Activated CD4-positive, alpha-beta T cell treated with anti-CD3 and anti-CD28 coated beads for 1 hour (primary cell): Measurements from ENCODE around the gene LRCOL1.

Experiments used
- DNase-seq: peaks from one replicate; pipeline ENCODE4 v3.0.0-alpha.2; 2020

LRCOL1 gene

GRCh38 chr12:132635076-132635955, 24.9 kb upstream of the LRCOL1 start:
- DNase-seq: no peak

- no peak for DNase-seq
These were observed 24.1 kb upstream of the LRCOL1 start for GRCh38 chr12:132634411-132634990.

DNA sequence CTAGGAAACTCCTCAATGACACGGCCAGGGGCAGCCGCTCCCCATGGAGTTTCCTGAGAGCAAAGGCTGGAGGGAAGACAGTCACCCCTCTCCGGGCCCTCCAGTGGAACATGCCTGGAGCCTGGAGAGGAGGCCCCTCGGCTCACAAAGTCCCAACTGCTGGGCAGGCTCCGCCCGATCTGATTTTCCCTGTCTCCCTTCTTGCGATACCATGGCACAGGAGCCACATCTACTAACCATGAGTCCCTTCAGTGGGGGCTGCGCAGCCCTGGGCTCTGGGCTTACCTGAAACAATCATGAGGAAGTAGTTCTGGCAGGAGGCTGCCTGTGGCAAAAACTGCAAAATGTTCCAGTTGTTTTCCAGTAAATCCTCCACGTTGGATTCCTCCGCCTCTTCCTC, 23.5 kb upstream of the LRCOL1 start:
- DNase-seq: no peak

DNA sequence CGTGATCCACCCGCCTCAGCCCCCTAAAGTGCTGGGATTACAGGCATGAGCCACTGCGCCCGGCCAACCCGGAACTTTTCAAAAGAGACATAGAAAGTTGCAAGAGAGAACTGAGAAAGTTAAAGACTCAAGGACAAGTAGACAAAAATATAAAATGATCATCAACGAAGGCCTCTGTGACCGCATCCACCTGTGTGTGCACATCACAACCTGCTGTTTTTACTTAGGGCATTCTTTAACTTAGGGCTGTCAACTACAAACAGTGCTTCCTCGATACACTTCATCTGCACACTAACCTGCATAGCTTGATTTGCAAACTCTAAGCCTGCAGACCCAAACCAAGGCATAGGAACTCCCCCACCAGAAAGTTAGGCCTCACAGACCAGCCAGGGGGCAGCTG, 23.0 kb upstream of the LRCOL1 start:
- DNase-seq: no peak

DNA sequence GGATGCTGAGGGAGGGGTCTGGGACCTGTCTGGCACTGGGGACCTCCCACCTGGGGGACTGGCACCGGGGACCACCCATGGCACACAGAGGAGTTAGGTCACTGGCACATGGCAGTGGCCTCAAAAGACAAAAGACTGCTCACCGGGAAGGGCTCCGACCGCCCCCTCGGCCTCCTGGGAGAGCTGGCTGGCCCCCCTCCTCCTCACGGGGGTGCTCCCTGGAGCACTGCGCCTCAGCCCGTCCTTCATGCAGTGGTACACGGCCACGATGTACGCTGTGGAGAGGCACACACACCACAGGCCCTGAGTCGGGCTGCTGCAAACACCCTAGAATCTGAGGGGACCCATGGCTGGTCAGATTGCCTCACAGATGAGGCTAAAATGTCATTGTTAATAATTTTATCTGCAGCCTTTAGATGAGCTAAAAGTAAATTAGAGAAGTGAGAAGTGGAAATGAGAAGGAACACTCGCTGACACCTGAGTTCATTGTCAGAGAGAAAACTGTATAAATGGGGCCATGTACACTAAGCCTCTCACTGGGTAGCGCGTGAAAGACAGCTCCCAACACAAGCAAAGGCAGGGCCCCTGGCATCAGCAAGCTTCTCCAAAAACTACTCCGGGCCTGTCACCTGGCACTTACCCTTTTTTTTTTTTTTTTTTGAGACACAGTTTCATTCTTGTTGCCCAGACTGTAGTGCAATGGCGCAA, 22.3 kb upstream of the LRCOL1 start:
- no peak for DNase-seq

- DNase-seq: no peak
These were observed 21.3 kb upstream of the LRCOL1 start for GRCh38 chr12:132631666-132632065.

DNA sequence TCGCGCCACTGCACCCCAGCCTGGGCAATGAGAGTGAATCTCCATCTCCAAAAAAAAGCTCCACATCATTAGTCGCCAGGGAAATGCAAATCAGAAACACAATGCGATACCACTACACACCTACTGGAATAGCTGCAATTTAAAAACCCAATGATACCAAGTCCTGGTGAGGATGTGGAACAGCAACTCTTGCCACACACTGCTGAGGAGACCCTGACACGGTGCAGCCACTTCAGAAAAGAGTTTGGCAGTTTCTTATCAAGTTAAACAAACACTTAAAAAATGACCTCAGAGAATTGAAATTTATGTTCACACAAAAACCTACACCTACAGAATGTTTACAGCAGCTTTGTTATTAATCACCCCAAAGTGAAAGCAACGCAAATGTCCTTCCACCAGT, 20.3 kb upstream of the LRCOL1 start:
- no peak for DNase-seq

DNA sequence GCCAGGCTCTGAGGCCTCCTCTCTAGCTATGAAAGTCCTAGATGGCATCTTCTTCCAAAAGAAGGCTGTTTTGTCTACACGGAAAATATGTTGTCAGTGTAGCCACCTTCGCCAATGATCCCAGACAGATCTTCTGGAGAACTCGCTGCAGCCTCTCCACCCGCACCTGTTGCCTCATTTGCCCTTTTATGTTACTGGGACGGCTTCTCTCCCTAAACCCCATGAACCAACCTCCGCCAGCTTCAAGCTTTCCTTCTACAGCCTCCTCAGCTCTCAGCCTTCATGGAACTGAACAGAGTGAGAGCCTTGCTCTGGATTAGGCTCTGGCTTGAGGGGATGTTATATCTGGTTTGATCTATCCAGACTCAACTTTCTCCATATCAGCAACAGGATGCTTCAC, 18.9 kb upstream of the LRCOL1 start:
- DNase-seq: no peak

DNA sequence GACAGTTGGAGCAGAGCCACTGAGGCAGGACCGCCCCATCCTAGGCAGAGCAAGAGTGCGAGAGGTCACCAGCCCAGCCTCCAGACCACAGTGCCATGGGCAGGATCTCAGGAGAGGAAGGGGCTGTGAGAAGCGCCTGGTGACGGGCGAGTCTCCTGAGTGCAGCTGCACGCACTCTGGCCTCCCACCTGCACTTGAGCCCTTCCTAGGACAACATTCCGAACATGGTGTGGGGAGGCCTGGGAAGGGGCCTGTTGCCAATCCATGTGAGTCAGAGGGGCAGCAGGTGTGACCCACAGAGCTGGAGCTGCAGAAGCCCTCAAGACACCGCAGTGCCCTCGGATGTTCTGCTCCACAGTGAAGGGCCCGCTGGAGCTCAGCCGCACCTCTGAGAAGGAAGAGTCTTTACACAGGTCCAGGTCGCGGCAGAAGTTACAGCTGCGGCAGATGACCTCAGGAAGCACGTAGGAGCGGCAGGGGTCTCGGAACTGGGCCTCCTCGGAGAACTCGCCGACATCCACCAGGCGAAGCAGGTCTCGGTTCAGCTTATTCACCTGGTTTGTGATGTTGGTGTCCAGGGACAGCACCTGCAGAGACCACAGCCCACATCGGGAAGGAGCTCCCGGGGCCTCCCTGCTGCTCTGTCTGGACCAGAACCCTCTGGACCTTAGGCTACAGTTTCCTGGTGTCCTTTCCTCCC, 15.5 kb upstream of the LRCOL1 start:
- no peak for DNase-seq

DNA sequence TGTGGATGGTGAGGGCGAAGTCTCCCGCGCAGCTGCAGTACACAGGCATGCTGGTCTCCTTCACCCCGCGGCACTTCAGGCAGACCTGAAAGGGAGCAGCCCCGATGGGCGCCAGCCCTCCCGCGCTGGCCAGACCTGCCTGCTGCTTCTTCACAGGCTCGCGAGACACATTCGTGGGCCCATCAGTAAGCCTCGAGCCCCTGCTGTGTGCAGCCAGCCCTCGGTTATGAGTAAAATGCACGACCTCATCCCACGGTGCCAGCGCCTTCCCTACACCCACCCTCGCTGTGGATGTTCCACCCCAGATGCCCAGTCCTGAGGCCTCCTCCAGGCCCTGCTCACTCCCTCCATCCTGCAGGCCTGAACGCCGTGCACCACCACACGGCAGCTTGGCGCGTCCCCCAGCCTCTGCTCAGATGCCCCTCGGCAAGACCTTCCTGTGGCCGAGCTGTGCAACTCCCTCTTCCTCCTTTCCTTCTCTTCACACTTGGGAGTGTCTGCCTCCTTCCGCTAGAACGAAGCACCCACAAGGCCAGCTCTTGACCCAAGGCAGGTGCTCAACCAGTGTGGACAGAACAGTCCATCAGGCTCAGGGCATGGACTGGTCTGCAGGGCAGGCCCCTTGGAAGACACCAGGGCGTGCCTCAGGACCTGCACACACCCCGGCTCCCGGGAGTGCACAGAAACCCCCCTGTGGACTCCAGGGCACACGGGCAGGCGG, 14.7 kb upstream of the LRCOL1 start:
- DNase-seq: no peak

DNA sequence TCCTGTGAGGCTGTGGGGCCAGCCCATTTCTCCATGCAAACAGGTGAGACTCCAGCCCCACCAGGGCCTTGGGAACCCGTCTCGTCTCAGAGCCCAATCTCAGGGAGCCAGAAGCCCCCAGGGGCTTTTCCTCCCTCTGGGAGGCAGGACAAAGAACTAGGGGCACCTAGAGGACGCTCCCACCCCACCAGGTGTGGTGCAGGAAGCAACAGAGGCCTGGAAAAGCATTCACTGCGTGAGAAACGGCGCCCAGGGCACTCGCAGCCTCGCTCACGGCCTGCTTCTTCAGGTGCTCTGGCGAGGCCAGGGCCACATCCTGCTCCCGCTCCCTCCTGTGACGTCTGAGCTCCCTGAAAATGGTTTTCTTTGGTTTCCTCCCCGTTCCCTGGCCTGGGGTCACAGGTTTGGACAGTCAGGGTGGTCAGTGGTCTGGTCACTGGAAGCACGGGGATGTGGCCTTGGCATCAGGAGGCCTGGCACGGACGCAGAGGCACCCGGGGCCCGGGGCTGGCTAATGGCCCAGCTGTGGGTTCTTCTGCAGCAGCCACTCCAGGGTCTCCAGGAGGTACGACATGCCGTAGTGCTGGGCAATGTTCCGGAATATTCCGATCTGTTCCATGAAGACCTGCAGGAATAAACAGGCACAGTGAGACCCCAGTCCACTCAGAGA, 13.9 kb upstream of the LRCOL1 start:
- DNase-seq: no peak

DNA sequence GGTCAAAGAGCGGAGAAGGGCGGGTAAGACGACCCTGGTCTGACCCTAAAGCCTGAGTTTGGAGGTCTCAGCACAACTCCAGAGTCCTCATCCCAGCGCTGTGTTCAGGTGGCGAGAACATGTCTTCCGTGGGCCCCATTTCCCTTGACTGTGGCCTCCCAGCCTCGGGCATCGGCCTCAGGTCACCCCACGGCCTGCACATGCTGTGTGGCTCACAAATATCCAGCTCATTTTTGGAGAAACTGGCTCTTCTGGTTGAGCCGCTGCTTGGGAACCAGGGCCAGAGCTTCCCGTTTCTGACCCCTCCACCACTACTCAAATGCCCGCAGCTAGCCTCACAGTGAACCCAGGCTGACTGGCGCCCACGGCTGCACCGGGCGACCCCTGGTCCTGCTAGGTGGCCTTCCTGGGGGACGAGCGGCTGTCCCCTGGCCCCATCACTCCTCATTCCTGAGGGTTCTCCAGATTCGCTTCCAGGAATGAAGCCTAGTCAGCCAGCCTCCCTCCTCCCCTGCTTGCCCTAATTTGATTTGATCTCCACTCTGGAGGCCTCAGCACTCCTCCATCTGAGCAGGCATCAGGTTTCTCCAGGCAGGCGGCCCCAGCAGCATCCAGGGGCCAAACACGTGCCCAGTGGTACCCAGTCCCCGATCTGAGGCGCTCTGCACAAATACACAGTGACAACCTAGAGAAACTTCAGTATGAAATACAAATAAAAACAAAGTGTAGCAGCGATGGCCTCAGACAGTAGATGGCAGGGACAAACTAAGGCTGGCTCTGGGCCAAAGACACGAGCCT, 12.9 kb upstream of the LRCOL1 start:
- DNase-seq: no peak

DNA sequence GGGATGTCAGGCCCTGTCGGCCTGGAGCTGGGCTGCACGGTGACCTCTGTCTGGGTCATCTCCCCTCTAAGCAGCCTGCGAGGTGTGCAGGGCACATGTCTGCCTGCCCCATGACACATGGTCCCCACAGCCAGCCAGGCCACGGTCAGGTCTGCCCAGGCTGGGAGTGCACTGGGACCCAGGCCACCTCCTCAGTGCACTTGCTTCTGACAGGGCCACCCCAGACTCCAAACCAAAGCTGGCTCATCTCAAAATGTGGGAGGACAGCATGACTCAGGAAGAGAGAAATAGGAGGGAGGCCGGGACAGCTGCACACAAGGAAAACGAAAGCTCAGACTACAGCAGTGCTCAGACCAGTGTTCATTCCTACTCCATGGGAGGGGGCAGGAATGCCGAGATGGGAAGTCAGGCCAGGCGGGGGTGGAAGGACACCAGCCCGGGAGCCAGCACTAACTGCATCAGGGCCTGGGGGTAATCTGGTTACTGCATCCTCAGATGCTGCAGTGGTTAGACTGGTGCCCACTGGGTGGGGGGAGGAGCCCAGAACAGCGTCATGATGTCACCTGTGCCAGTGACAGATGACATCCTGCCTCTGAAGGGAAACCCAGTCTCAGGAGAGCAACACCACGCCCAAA, 12.2 kb upstream of the LRCOL1 start:
- no peak for DNase-seq

DNA sequence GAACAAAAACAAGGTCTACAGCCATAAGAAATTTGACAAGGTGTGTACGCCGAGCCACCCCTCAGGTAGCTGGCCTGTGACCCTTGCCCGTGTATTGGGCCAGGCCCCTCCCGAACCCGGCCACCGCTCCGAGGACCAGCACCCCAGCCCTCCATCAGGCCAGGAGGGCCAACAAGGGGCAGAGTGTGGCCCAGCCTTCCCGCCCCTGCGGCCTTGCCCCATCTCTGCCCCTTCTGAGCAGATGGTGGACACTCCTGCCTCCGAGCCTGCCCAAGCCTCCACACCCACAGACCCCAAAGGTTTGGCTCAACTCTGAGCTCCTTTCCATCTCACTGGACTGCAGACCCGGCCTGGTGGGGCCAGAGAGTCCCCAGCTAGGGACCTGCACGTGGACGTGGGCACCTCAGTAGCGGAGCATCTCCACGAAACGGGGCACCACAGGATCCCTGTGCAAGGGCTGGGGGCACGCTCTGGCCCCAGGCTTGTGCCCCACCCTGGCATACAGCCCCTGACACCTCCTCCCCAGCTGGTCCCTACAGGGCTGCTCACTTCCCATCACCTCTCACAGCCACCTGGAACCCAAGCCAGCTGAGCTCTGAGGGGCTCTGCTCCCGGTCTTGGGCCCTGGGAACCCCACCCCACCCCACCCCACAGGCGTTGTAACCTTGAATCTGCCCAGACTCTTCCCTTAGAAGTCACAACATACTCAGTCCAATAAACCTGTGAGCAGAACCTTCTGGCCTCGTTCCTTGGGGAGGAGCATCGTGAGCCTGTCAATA, 11.5 kb upstream of the LRCOL1 start:
- DNase-seq: no peak

DNA sequence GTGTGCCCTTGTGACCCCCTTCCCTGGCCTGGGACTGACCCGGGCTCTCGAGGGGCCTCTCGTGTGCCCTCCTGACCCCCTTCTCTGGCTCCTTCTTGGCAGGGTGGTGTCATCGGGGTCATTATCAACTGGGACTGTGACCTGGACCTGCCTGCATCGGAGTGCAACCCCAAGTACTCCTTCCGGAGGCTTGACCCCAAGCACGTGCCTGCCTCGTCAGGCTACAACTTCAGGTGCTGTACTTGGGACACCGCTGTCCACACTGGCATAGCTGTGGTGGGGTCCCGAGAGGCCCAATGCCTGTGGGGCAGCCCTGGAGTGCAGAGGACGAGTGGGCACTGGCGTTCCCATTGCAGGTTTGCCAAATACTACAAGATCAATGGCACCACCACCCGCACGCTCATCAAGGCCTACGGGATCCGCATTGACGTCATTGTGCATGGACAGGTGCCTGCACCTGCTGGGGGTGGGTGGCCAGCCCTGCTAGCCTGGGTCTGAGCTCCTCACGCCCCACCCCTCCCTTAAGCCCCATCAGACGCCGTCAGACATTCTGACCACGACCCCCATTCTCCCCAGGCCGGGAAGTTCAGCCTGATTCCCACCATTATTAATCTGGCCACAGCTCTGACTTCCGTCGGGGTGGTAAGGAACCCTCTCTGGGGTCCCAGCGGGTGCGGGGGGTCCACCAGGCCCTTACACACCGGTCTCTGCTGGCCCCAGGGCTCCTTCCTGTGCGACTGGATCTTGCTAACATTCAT, 10.7 kb upstream of the LRCOL1 start:
- DNase-seq: no peak

DNA sequence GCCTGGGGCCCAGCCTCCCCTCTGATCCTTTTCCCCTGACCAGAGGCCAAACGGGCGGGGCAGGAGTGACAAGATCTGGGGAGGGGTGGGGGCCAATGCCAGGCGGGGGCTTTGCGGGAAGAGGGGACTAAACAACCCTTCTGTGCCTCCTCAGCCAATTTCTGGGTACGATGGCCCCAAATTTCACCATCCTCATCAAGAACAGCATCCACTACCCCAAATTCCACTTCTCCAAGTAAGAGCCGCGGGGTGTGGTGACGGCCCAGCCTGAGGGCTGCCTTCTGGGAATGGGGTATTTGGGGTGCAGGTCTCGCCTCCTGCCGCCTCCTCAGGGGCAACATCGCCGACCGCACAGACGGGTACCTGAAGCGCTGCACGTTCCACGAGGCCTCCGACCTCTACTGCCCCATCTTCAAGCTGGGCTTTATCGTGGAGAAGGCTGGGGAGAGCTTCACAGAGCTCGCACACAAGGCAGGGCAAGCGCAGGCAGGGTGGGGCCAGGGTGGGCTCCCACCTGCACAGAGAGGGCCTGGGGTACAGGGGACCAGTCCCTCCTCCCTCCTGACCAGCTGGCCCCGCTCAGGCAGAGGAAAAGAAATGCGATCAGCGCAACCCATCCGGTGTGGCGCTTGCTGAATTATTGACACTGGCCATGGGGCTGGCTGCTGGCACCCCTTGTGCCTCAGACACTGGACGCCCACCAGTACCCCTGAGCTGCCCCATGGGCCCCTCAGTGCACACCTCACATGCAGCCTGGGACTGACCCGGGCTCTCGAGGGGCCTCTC, 9.9 kb upstream of the LRCOL1 start:
- DNase-seq: no peak

DNA sequence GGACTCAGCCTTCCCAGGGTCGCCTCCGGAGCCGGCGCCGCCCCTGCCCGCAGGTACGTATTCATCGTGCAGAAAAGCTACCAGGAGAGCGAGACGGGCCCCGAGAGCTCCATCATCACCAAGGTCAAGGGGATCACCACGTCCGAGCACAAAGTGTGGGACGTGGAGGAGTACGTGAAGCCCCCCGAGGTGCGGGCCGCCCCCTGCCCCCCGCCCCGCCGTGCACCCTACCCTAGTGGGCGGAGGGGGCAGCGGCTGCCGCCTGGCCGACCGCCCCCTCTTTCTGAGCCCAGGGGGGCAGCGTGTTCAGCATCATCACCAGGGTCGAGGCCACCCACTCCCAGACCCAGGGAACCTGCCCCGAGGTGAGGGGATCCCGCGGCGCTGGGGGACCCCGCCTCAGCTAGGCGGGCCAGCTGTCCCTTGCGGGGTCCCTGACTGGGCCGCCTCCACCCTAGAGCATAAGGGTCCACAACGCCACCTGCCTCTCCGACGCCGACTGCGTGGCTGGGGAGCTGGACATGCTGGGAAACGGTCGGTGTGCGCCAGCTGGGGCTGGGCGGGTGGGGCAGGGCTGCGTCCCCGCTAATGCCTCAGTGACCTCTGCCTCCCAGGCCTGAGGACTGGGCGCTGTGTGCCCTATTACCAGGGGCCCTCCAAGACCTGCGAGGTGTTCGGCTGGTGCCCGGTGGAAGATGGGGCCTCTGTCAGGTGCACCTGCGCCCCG, 9.2 kb upstream of the LRCOL1 start:
- no peak for DNase-seq

- DNase-seq: no peak
These were observed 8.6 kb upstream of the LRCOL1 start for GRCh38 chr12:132619071-132619385.
